Hypothalamus (tissue), 51 donors: Measurements from ENCODE around the gene CACNA2D1.

Source experiments
- DNase-seq, 51 donors: peaks; one replicate each; lab custom pipeline; 2025; lab: John Stamatoyannopoulos, UW

CACNA2D1 gene

DNA sequence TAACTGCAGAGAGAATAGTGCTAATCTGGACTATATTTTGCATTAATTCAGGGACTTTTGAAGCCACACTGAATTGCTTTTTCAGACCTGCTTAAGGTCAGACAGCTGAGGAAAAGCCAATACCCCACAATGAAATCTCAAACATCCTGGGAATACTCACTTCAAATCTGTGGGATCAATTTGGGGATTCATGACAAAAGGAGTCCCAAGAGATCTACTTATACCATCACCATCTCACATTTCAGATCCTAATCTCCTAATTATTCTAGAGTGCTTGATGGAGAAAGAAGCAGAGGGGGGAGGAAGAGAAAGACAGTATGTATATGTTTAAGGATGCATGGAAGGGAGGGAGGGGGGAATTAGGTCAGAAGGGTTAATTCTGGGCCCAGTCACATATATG is 202.2 kb downstream of the CACNA2D1 start:
- DNase-seq: no peak

DNA sequence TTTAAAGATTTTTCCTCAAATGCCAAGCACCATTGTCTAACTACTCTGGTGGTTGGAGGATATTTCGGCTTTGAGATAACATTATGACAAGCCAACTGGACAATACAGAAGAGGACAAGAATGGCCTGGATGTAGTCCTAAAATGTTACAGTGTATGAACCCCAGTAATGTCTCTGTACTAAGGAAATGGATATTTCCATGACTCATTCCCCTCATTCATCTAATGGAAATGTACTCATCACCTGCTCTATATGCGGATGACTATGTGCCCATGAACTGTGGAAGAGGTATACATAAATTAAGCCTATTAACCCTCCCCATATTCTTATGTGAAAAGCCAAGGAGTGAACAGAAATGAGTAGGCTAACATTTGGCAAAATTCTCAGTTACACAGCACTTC is 207.9 kb downstream of the CACNA2D1 start:
- DNase-seq: no peak

DNA sequence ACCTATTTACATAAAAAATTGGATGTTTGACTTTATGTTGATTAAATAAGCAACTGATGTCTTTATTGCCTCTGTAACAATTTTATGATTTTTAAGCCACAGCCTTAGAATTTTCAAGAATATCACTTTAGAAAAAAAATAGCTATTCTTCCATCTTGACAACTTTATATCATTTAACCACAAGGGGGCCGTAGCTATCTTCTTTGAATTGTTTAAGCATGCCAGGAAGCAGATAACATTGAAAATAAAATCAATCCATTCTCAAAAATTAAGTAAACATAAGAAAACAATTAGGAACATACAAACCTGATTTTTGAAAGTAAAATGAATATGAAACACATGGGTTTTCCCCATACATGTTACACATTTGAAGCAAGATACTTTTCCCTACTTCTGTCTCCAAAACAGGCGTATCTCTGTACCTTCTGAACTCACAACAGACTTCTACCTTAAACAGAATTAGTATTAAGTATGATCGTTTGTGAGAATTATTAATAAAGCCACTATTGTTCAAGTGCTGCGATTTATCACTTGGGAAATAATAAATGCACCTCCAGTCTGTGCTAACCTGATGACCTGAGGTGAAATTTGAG is 209.0 kb downstream of the CACNA2D1 start:
- peak in 2 of 51 donors; percentile 1 to 63 for DNase-seq

DNA sequence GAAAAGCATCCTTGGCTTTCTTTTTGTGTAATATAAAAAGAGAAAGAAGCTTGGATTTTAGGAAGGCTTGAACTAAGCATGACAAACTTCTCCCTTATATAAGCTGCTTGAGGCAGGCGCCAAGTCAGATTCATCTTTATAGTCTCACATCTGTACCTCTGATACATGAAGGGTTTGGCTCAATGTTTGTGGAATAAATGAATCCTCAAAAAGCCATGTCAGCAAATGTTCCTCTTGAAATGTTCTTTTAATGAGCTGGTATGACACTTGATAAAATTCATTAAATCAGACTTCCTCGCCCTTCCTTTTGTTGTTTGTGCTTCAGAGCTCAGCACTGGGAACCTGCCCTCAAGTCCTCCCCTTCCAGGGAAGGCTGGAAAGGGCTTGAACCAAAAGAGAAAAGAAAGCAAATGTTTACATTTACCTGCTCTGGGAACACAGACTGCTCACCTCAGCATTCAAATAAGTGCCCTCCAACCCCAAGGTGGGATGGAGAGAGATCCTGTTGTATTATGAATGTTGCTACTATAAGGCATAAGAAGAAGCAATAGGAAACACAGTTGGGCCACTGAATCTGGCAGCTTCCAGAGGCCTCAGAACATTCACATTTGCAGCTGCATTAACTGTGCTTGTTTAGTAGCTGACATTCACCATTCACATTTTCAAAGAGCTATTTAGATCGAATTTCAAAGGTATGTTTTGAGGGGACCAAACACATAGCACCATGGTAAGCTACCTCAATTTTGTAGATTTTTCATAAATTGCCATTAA is 212.6 kb downstream of the CACNA2D1 start:
- peak in 8 of 51 donors; percentile 1 to 46 (median 11) for DNase-seq

DNA sequence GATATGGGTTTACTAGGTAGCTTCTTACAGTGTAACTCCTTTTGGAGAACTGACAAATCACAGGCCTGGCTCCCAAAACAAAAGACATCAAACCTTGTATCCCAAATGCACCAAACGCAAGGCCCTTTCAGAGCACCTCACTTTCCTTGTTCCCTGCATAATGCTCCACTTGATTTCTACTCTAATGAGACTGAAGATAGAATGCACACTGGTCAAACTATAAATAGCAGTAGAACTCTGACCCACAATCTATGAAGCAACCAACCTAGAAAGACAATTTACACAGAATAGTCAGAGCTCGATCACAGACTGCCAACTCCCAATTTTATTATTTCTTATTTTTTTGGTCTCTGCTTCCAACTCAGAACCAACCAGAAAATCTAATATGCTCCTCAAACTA is 214.4 kb downstream of the CACNA2D1 start:
- DNase-seq: no peak

DNA sequence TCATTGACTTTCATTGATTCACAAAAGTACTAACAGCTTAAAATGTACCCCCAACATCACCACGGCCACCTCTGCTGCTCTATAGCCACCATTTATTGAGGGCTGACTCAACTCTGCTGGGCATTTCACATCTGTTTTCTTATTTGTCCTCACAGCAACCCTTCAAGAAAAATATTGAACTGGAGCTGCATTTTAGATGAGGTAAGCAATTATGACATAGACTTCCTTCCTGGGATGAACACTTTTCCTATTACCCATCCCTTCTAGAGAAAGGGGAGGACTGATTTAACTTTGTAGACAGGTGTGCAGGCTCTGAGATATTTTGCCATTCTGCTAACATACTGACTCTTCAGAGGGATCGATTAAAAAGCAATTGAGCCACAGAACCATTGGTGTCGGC is 217.4 kb downstream of the CACNA2D1 start:
- DNase-seq: no peak

DNA sequence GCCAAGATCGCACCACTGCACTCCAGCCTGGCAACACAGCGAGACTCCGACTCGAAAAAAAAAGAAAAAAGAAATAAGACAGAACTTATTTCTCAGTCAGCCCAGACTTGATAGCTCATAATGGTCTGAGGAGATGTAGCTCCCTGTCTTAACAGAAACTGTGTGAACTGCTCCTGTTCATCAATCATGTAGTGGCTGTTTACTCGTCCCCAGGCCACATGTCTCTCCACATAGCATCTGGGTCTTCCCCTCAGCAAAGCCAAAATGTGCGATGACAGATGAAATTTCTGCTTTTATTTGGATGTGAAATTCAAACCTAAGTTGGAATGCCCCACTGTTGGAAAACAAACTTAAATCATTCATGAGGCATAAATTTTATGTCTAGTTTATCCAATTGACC is 219.0 kb downstream of the CACNA2D1 start:
- no peak for DNase-seq

DNA sequence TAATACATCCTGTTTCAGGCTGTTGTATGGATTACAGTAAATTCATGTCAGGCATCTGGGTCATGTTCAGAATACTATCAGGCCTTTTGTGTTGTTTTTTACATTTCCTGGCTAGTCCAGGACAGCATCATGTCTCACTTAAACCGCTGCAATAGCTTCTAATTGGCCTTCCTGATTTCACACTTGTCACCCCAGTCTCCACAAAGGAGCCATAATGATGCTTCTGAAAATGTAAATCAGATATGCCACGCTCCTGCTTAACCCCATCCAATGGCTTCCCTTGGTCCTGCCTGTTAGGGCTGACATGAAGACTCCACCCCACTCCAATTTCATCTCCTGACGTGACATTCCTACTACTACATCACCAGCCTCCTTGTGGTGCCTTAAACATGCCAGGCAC is 220.0 kb downstream of the CACNA2D1 start:
- DNase-seq: no peak

DNA sequence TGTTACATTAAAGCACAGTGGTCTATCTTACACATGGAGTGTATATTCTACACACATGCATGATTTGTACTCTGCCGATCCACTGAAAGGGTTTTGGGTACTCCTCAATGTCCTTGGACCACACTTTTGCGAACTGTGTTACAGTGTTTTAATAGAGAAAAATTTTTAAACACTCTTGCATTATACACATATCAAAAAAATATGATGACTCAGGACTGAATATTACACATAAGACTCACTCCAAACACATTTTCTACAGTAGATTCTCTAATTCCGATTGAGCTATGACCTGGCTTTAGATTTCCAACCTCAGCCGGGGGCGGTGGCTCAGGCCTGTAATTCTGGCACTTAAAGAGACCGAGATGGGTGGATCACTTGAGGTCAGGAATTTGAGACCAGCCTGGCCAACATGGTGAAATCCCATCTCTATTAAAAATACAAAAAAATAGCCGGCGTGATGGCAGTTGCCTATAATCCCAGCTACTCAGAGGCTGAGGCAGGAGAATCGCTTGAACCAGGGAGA is 222.4 kb downstream of the CACNA2D1 start:
- no peak for DNase-seq

DNA sequence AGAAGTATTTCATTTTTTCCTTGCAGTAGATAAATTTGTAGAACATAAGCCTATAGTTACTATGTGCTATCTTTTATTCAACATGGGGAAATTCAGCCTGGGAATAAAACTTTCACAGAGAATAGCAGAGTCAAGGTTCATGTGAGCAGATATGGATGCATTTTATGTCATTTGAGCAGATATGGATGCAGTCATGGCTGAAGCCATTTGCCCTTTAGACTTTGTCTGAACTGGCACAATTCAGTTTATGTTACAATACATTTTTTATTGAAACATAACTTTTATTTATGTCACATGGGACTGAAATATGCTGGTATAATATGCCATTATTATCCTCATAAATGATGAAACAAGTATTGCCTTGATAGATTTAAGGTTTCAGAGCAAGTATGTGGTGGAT is 231.1 kb downstream of the CACNA2D1 start:
- no peak for DNase-seq

DNA sequence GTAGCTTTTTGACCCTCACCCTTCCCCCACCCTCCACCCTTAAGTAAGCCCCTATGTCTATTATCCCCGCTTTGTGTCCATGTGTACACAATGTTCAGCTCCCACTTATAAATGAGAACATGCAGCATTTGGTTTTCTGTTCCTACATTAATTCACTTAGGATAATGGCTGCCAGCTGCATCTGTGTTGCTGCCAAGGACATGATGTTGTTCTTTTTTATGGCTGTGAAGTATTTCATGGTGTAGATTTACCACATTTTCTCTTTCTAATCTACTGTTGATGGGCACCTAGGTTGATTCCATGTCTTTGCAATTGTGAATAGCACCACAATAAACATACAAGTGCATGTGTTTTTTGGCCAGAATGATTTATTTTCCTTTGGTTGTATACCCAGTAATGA is 232.2 kb downstream of the CACNA2D1 start:
- no peak for DNase-seq

DNA sequence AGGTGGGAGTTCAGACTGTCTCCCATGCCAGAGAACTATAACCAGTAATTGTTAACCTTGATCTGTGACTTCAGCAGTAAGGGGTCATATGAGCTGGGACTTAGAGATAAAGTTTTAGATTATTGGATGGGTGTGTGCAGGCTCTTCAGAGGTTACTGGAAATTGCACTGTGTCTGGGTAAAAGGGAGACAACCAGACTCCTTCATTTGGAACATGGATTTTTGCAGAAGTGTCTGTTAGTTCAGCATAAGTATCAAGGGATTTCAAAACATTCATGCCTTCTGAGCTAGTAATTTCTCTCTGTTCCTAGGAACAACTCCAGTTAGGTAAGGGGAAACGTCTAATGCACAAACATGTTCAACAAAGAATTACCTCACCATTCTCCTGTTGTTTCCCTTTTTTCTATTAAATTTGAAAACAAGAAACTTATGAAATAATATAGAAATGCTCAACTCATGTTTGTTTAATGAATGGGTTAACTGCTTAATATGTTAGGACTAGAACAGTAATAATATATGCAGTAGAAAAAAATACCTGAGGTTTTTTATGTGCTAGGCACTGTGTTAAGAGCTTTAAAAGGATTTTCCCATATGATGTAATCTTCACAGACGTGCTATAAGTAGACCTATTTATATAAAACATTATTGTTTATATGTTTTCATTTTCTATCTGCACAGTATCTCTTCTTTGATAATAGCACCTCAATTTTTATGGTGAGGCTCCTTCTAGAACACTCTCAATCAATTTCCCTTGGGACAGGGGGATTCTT is 233.0 kb downstream of the CACNA2D1 start:
- DNase-seq: no peak

DNA sequence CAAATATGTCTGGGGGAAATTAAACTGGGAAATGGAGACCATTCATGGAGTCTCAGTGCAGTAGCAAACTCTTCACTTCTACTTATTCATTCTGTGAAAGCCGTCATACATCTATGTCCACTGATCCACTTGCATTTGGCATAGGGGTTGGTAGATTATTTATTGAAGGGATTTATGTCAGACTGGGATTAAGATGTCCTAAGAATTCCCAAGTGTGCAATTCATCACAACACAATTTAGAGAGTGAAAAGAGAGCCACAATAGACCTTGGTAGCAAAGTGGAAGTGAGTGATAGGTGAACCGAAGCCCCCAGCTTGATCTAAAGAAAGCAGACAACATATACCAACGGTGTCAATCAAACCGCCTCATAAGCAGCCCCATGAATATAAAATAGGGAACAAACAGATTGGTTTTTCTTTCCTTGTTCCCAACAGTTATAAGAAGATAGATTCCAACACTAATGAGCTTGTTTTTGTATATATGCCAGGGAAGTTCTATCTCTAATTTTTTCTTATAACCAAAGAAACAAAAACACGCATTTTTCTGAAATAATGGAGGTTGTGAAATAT is 234.3 kb downstream of the CACNA2D1 start:
- no peak for DNase-seq

DNA sequence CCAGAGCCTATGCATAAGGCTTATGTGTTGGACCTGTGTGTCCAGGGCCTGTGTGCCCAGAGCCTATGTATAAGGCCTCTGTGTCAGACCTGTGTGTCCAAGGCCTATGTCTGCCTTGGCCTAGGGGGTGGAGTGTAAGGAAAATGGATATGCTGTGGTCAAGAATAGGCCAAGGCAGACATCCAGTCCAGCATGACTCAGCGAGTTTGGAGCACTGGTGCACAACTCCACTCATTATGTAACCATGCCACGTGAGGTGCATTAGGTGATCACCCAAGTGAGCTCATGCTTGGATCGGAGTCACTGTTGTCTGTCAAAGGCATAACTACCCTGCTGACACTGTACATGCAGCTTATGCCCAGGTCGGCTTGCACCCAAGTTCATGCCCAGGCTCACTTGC is 238.9 kb downstream of the CACNA2D1 start:
- DNase-seq: no peak

DNA sequence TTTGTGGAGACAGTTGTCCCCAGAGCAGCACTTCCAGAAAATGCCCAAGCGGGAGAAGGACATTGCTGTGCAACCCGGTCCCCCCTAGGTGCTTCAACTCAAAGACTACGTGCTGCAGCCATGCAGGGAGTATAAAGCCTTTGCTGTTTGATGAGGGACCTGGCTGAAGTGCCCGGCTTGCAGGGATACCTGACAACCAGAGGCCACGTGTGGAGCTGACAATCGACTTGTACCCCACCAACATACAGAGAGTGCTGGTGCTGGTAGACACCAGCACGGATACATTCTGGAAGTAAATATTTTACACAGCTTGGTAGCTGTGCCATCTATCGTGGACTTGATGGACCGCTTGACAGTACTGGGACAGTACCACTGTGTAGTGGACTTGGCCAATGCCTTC is 240.6 kb downstream of the CACNA2D1 start:
- DNase-seq: no peak

DNA sequence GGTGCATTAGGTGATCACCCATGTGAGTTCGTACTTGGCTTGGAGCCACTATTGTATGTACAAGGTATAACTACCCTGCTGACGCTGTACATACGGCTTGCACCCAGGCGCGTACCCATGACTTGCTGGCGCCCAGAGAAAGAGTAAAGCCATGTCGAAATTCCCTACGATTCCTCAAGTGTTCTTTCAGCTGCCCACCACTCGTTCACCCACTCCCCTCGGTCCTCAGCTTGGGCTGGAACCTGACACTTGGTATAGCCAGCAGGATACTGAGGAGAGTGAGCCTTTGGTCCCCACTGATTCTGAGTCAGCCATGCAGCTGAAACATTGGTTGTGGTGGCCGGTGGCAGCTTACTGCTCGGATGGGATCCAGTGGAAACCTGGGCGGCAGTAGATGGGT is 241.5 kb downstream of the CACNA2D1 start:
- DNase-seq: no peak

DNA sequence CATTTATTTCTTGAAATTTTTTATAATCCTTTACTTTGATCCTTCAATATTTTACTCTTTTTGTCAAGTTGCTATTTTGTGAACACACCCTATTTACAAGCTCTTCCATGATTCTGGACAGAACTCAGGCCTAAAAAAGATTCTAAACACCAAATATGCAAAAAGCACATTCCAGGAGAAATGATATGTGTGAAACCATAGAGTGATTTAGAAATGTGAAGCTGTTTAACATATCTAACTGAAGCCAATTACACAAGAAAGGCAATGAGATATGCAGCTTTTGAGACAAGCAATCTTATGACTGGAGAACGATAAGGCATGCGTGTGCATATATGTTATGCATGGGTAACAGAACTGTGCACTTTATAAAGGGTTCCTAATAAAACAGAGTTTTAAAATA is 243.0 kb downstream of the CACNA2D1 start:
- DNase-seq: no peak

DNA sequence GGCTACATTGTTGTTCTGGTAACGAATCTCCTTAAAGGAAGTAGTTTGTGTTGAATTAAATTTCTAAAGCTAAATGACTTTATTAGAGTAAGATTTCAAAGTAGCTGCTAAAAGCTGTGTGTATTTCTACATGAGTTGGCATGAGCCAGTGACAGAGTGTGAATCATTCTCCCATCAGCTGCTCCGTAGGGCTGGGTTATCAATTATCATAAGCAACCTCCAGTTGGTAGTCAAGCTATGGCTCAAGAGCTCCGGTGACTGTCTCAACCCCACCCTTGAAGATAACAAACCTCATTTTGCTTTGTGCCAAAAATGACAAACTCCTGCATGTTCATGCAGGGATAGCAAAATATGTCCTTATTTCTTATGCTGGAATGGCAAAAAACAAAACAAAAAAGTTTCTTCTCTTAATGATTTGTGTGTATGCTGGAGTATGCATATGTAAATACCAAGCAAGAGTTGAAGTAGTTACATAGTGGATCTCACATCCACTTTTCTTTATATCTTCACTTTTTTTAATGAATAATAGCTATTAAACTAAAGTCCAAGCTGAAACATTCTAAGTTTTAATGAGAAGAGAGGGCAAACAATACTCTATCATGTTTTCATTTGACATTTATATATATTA is 249.4 kb downstream of the CACNA2D1 start:
- DNase-seq: peak in 2 of 51 donors; percentile 18 to 23

DNA sequence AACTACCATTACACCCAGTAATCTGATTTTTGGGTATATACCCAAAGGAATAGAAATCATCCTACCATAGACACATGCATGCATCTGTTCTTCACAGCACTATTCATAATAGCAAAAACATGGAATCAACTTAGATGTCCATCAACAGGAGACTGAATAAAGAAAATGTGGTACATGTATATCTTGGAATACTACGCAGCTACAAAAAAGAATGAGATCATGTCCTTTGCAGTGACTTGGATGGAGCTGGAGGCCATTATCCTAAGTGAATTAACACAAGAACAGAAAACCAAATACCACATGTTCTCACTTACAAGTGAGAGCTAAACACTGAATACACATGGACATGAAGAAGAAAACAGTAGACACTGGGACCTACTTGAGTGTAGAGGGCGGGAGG is 254.9 kb downstream of the CACNA2D1 start:
- DNase-seq: no peak

DNA sequence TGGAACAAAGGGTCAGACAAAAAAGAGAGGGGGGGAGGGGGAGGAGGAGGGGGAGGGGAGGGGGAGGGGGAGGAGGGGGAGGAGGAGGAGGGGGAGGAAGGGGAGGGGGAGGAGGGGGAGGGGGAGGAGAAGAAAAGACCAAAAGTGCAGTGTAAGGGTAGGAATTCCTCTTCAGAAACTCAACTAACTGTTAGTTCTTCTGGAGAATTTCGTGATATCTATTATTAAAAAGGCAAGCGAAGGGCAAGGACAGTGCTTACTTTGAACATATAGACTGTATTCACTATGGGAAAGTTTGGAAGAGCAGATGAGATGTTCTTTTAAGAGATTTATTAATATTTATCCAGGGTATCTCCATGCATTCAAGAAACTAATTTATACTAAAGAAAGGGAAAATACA is 258.1 kb downstream of the CACNA2D1 start:
- no peak for DNase-seq

DNA sequence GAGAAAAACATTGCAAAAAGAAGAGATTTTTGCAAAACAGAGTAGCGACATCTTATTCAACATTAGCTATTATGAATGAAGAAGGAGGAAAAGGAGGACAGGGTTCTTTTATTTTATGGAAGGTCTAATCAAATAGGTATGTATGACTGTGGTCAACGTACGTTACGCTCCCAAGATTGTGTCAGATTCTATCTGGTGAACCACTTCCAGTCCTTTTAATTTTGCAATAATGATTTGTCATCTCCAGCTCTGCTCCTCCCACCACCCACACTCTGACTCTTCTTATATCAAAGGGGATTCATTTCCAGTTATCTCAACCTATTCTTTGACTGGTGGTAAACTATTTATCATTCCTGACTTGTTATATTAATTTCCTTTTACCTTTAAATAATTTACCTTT is 259.9 kb downstream of the CACNA2D1 start:
- no peak for DNase-seq
